Activated CD8-positive, alpha-beta memory T cell treated with anti-CD3 and anti-CD28 coated beads, Interleukin-2, amount 50 U/mL, for 24 hours (primary cell): Measurements from ENCODE around the gene DAAM2.

ENCODE experiments used
- DNase-seq: peaks from one replicate; pipeline ENCODE4 v3.0.0-alpha.2; 2020; ENCODE audit errors: extremely low read depth

DAAM2 gene

GRCh38 chr6:39909701-39910100, 117.5 kb downstream of the DAAM2 start:
- DNase-seq = no peak

DNA sequence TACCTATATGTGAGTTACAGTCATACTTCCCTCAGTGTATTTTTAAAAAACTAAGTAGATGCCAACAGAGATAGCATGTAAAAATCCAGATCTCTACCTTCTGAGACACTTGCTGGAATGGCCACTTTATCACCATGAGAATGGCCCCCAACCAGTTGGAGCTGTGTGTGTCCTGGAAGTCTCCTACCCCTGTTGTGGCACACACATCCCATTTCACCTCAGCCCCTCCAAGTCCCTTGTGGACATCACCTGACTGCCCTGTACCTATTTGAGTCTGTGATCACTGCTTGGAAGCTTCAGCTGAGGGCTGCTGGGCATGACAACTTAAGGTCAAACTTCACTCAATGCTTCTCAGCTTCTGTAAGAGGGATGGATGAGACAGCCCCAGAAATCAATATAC, 118.0 kb downstream of the DAAM2 start:
- no peak for DNase-seq

DNA sequence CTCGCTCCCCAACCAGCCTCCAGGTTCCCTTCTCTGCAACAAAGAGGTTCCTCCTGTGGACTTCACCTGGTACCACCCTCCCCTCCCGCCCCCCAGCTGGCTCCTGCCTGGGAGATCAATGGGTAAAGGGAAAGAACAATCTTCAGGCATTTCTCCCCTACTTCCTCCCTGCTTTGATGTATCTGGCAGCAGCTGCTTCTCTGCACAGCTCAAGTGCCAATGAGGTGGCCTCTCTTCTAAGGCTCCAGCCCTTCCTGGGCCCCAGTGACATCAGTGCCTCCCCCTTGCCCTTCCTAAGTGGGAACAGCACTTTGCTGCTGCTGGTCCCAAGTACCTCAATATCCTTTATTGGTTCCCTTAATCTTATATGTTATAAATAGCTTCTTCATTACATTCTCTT, 118.6 kb downstream of the DAAM2 start:
- no peak for DNase-seq

GRCh38 chr6:39911513-39912125, 119.4 kb downstream of the DAAM2 start:
- no peak for DNase-seq

DNA sequence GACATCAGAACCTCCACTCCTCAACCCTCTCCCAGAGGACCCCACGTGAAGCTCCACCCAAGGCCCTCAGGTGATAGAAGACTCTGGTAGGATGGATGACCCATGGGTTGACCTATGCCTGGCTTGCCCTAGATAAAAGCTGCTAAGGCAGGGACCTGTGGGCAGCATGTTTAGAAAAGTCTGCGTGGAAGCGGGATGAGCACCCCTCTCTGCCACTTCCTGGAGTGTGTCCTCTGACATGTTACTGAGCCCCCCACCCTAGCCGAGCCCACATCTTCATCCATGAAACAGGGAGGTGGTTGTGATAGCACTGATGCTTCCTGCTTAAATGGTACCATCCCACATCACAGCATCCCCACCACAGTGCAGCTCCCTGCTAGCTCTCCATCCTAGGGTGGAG, 120.3 kb downstream of the DAAM2 start:
- no peak for DNase-seq

- DNase-seq = no peak
These were observed 121.3 kb downstream of the DAAM2 start for GRCh38 chr6:39913391-39913916.

DNA sequence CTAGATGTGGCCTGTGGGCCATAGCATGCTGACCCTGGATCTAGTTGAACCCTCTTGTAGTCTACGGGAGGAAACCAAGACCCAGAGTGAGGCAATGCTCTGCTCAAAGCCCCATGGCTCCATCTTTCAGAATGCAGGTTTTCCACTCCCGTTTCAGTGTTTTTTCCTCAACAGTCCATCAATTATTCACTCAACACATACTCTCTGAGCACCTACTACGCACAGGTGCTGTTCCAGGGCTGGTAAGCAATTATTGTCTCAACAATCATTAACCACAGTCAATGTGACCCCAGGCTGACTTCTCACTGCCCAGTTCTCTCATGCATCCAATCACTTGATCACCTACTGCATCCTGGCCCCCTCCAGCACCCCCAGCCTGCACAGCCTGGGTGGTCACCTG, 122.1 kb downstream of the DAAM2 start:
- no peak for DNase-seq

DNA sequence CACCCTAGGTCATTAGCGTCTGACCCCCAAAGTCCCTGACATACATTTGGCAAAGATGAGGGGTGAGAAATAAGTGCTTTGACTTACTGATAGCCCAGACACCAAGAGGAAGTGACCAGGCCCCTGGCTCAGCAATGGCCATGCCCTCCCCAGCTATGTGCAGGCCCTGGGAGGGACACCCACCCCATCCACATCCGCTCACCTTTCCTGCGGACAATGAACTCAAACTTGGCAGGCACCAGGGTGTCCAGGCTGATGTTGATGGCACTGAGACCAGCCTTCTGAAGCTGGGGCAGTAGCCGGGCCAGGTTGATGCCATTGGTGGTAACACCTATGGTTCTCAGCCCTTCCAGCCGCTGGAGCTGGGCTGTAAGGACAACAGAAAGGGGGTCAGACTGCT, 123.7 kb downstream of the DAAM2 start:
- no peak for DNase-seq

GRCh38 chr6:39917329-39917728, 125.2 kb downstream of the DAAM2 start:
- no peak for DNase-seq

DNA sequence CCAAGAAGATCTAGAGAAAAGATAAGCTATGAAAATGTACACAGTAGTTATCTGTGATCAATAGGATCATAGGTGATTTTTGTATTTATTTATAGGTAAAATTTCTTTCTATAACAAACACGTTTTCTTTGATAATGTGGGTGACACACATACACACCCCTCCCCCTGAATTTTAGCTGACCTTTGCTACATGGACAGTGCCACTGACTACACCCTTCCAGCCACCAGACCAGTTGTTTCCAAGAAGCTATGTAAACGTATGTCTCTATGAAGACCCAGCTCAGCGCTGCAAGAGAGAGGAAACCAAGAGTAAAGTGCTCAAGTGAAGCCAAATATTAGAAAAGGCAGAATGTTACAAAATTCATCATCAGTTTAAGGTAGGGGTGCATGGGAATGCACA, 125.8 kb downstream of the DAAM2 start:
- DNase-seq = no peak

GRCh38 chr6:39918831-39919230, 126.7 kb downstream of the DAAM2 start:
- no peak for DNase-seq

- no peak for DNase-seq
These were observed 128.0 kb downstream of the DAAM2 start for GRCh38 chr6:39920157-39920556.

DNA sequence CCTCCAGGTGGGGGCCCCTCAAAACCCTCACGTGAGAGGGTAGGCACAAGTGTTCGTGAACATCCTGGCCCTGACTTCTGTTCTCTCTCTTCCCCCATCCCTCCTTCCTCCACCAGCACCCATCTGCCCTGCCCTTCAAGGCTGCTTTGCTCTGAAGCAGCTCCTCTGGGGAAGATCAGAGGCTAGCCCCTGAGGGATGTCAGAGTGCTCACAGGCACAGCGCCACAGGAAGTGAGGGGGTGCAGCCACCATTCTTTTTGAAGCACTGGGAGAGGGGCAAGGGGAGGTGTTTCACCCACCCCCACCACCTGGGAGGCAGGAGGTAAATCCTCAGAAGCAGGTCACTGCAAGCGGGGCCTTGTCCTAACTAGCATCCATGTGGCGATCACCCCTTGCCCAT, 130.6 kb downstream of the DAAM2 start:
- no peak for DNase-seq

- no peak for DNase-seq
These were observed 131.2 kb downstream of the DAAM2 start for GRCh38 chr6:39923394-39923793.

DNA sequence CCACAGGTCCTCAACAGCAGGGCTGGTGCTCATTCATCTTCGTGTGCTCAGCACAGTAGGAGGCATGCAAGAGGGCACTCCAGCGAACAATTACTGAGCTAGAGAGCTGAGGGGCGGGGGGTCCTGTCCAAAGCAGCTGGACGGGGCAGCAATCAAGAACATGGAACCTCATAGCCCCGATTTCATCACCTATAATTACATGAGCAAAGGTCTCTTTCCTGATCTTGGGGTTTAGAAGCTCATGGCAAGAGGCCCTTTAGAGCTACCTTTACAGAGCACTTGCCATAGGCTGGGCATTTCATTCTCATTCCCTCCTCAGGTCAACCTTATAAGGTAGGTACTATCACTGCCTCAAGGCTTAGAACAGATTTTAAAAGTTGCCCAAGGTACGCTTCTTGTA, 131.7 kb downstream of the DAAM2 start:
- DNase-seq = no peak

GRCh38 chr6:39924283-39924682, 132.1 kb downstream of the DAAM2 start:
- DNase-seq = no peak

- no peak for DNase-seq
These were observed 133.2 kb downstream of the DAAM2 start for GRCh38 chr6:39925191-39925930.

DNA sequence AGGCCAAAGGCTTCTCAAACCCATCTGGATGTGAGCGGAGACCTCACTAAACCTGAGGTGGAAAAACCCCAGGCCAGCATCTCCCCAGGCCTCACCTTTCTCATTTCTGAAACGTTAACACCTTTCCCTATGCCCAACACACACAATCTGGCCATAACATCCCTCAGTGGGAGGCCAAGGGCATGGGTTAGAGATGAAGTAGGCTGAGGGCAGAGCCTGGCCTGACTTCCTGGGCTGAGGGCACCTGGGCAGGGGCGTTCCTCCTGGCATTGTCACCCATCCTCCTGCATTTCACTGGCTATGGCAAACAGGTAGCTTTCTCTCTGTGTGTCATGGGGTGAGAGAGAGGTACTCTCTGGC, 133.7 kb downstream of the DAAM2 start:
- no peak for DNase-seq

- DNase-seq = no peak
These were observed 134.5 kb downstream of the DAAM2 start for GRCh38 chr6:39926668-39927067.

- no peak for DNase-seq
These were observed 135.0 kb downstream of the DAAM2 start for GRCh38 chr6:39927159-39927558.

DNA sequence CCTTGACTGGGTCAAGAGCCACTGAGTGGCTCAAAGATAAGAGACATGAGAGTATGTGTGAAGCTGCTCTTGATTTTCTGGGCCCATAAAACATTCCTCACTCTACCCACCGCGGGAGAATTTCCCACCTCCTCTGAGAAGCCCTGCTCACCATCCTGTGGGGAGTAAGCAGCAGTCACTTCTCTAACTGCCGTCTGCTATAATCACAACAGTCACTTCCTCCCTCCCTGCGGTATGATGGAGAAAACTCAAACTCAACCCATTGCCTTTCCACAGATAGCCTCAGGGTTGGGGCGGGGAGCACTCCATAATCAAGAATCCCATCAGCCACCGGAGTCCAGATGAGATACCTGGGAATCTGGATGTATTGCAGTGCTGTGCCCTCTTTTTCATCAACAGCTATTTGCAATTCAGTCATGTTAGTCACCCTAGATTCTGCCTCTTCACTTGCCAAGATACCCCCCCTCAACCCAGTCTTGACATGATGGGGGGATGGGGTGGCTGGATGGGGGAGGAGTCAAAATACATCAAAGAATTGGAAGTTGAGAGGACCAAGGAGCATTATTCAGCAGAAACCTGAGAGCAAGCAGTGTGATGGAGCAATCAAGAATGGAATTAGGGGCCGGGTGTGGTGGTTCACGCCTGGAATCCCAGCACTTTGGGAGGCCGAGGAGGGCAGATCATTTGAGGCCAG, 137.0 kb downstream of the DAAM2 start:
- DNase-seq = no peak

GRCh38 chr6:39929733-39930461, 137.7 kb downstream of the DAAM2 start:
- DNase-seq = no peak
